Sigmoid colon (tissue), 4 donors: ENCODE data around the gene RIOK2.

ENCODE experiments used
- EP300 ChIP-seq, 4 donors: sonication (generic); formaldehyde crosslinking; IDR thresholded peaks; one replicate each; pipeline ENCODE4 v1.6.1; 2017; ENCODE audit warnings: antibody characterized with exemption in 4 of 4
- POLR2A ChIP-seq, 2 donors: fragments of 450-650 bp; IDR thresholded peaks; one replicate each; pipeline ENCODE4 v1.6.1; 2016; ENCODE audit warnings: antibody characterized with exemption in 2 of 2, mild to moderate bottlenecking in 2 of 2, moderate library complexity in 2 of 2
- TF ChIP-seq, protein P1 (sequence below), 4 experiments: fragments of 450-650 bp in 3 of 4; fragments of 200-600 bp in 1 of 4; IDR thresholded peaks; one replicate each; pipeline ENCODE4 v1.5.1; 2016 to 2019; ENCODE audit warnings: antibody characterized with exemption in 4 of 4, mild to moderate bottlenecking in 3 of 4, moderate library complexity in 2 of 4

DNA sequence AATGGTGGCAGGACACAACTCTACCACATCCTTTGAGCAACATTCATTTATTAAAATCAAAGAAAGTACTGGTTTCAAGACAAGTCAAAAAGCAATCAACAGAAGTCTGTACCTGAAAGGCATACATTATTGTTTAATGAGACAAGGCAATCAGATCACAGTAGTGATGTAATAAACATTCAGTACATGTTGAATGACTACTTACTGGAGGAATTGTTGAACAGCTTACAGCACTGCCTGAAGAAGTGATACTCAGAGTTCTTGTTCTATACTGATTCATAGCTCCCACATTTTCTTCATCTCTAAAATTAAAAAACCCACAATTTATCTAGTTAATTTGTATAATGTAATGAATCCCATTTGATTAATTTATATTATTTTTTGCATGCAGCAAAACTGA, 18.2 kb downstream of the RIOK2 start:
- TF ChIP-seq, protein P1, sequence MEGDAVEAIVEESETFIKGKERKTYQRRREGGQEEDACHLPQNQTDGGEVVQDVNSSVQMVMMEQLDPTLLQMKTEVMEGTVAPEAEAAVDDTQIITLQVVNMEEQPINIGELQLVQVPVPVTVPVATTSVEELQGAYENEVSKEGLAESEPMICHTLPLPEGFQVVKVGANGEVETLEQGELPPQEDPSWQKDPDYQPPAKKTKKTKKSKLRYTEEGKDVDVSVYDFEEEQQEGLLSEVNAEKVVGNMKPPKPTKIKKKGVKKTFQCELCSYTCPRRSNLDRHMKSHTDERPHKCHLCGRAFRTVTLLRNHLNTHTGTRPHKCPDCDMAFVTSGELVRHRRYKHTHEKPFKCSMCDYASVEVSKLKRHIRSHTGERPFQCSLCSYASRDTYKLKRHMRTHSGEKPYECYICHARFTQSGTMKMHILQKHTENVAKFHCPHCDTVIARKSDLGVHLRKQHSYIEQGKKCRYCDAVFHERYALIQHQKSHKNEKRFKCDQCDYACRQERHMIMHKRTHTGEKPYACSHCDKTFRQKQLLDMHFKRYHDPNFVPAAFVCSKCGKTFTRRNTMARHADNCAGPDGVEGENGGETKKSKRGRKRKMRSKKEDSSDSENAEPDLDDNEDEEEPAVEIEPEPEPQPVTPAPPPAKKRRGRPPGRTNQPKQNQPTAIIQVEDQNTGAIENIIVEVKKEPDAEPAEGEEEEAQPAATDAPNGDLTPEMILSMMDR (IDR thresholded peaks at IDR 0.05) = no peak
- TF ChIP-seq EP300 (IDR thresholded peaks at IDR 0.05) (no peak), POLR2A (IDR thresholded peaks at IDR 0.05) (no peak)
